ENCODE measurements around the gene FAM131A. TPM values are rescaled to one million over a fixed set of nuclear protein-coding genes. Genes with fewer than 3 reads are reported as not detected.

FAM131A gene
- total RNA-seq, 1 experiment from 2014 or later: 15.1 TPM

DNA sequence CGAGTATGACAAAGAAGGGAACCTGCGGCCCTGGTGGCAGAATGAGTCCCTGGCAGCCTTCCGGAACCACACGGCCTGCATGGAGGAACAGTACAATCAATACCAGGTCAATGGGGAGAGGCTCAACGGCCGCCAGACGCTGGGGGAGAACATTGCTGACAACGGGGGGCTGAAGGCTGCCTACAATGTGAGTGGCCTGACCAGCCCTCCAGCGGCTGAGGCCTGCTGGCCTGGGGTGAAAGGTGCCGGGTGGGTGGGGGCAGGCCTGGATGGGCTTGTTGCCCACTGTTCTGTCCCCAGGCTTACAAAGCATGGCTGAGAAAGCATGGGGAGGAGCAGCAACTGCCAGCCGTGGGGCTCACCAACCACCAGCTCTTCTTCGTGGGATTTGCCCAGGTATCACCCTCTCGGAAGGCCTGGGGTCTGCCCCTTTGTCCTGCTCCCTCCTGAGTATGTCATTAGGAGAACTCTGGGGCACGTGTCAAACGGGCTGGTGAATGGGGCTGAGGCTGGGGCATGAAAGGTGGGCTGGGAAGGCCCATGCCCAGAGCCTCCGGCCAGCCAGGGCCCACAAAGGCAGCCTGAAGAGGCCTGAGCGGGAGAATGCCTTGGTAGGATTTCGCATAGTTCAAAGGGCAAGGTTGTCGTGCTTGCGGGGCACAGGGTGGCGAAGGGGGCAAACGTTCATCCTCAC lies 46.2 kb upstream of the FAM131A start:
- no TSS peak for BruUV-seq (replicated peaks)
- CTCF ChIA-PET: no interaction called here
- H3K27ac ChIP-seq (ENCODE audit: low read depth, low read length, poor library complexity, severe bottlenecking): no peak overlapping the region
- POLR2A ChIA-PET (ENCODE audit: low non-redundant PET): no interaction called here
- H3K9me3 ChIP-seq (ENCODE audit: low read depth, low read length, poor library complexity, severe bottlenecking): no peaks in the 10 kb centered on the region
- no peak for TF ChIP-seq CTCF (conservative IDR thresholded peaks at IDR 0.05; ENCODE audit: low read depth, low read length)
- TF ChIP-seq EZH2 (IDR thresholded peaks at IDR 0.05; ENCODE audit: borderline replicate concordance, low read depth, low read length, poor library complexity, severe bottlenecking): no peak
- H3K27me3 ChIP-seq (replicated peaks; ENCODE audit: insufficient read depth, low read depth, low read length, poor library complexity): no peaks in the 10 kb centered on the region
- no peaks in the 10 kb centered on the region for H3K4me1 ChIP-seq (ENCODE audit: insufficient read depth, low read length, poor library complexity, severe bottlenecking)
- DNase-seq (ENCODE audit: low spot score): no peak
- intact Hi-C loops (cut with micrococcal nuclease; ENCODE audit: unreplicated experiment): no loop called here
- no peaks in the 10 kb centered on the region for H3K36me3 ChIP-seq (ENCODE audit: insufficient read depth, low read length, poor library complexity, severe bottlenecking)
- no peak overlapping the region for H3K4me3 ChIP-seq (ENCODE audit: low read depth, low read length, poor library complexity, severe bottlenecking)

GRCh38 chr3:184291738-184292445 lies 45.5 kb upstream of the FAM131A start:
- Histone ChIP-seq H3K27me3 (replicated peaks; ENCODE audit: insufficient read depth, low read depth, low read length, poor library complexity) (no peaks in the 10 kb centered on the region), H3K36me3 (ENCODE audit: insufficient read depth, low read length, poor library complexity, severe bottlenecking) (no peaks in the 10 kb centered on the region), H3K9me3 (ENCODE audit: low read depth, low read length, poor library complexity, severe bottlenecking) (no peaks in the 10 kb centered on the region), H3K4me1 (ENCODE audit: insufficient read depth, low read length, poor library complexity, severe bottlenecking) (no peaks in the 10 kb centered on the region), H3K27ac (ENCODE audit: low read depth, low read length, poor library complexity, severe bottlenecking) (no peak overlapping the region), H3K4me3 (ENCODE audit: low read depth, low read length, poor library complexity, severe bottlenecking) (no peak overlapping the region)
- CTCF ChIA-PET: interaction anchor here (0.6 kb wide), 1 partner anchor 1505 kb away, joined by 8 read pairs; no protein-coding TSS in a partner anchor
- BruUV-seq (replicated peaks): no TSS peak
- no peak for DNase-seq (ENCODE audit: low spot score)
- intact Hi-C loops (cut with micrococcal nuclease; ENCODE audit: unreplicated experiment): no loop called here
- POLR2A ChIA-PET (ENCODE audit: low non-redundant PET): no interaction called here
- TF ChIP-seq CTCF (conservative IDR thresholded peaks at IDR 0.05; ENCODE audit: low read depth, low read length) (no peak), EZH2 (IDR thresholded peaks at IDR 0.05; ENCODE audit: borderline replicate concordance, low read depth, low read length, poor library complexity, severe bottlenecking) (no peak)

DNA sequence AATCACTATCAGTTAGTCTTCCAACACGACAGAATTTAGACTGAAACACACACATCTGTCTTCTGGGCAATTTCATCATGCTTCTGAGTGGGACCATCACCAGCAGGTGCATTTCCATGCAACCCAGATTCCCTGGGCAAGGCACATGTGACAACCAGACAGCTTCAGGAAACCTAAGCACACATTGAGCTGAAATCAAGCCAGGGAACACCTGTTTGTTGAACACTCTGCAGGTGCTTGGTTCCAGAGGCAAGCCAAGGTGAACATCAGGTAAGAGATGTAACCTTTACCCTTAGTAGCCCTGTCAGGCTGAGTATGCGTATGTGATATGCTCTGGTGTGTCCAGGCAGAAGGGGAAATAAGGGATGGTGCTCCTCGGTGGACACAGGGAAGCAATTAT lies 41.6 kb upstream of the FAM131A start:
- intact Hi-C loops (cut with micrococcal nuclease; ENCODE audit: unreplicated experiment): loop anchor here (5.0 kb wide), 1 partner anchor 123 kb away; the partner anchor contains the start of gene AP2M1
- no peaks in the 10 kb centered on the region for H3K27me3 ChIP-seq (replicated peaks; ENCODE audit: insufficient read depth, low read depth, low read length, poor library complexity)
- H3K27ac ChIP-seq (ENCODE audit: low read depth, low read length, poor library complexity, severe bottlenecking): no peak overlapping the region
- peaks cover 8% of the 10 kb centered on the region for H3K4me1 ChIP-seq (ENCODE audit: insufficient read depth, low read length, poor library complexity, severe bottlenecking)
- no TSS peak for BruUV-seq (replicated peaks)
- ChIA-PET POLR2A (ENCODE audit: low non-redundant PET) (no interaction called here), CTCF (no interaction called here)
- H3K9me3 ChIP-seq (ENCODE audit: low read depth, low read length, poor library complexity, severe bottlenecking): no peaks in the 10 kb centered on the region
- DNase-seq (ENCODE audit: low spot score): no peak
- no peak overlapping the region for H3K4me3 ChIP-seq (ENCODE audit: low read depth, low read length, poor library complexity, severe bottlenecking)
- peaks cover 10% of the 10 kb centered on the region for H3K36me3 ChIP-seq (ENCODE audit: insufficient read depth, low read length, poor library complexity, severe bottlenecking)
- no peak for TF ChIP-seq EZH2 (IDR thresholded peaks at IDR 0.05; ENCODE audit: borderline replicate concordance, low read depth, low read length, poor library complexity, severe bottlenecking)
- no peak for TF ChIP-seq CTCF (conservative IDR thresholded peaks at IDR 0.05; ENCODE audit: low read depth, low read length)
